ENCODE results near the gene FER. TPM values are rescaled to one million over a fixed set of nuclear protein-coding genes. Genes with fewer than 3 reads are reported as not detected.

Gene FER
- total and polyA plus RNA-seq, 2 of the 8 experiments (the other 6 are each of a cell fraction or from before 2014, with no cell fraction given): 1.3 to 15.8 TPM

GRCh38 chr5:108910627-108911026, 162.9 kb downstream of the FER start:
- Histone ChIP-seq H2BK20ac (ENCODE audit: low read length) (no peak overlapping the region), H3K27me3 (replicated peaks in 1 of 4; ENCODE audit: control insufficient read depth in 3 of 4, extremely low read depth in 1 of 4, insufficient read depth in 3 of 4, low read length in 3 of 4) (no peaks in the 10 kb centered on the region), H3K4ac (replicated peaks; ENCODE audit: insufficient read length, low read depth, low read length) (no peak overlapping the region), H4K8ac (ENCODE audit: extremely low read depth, insufficient read depth, low read length) (no peak overlapping the region), H4K20me1 (replicated peaks in 1 of 2; ENCODE audit: control insufficient read depth in 1 of 2, insufficient read depth in 2 of 2, low read length in 2 of 2) (no peaks in the 10 kb centered on the region), H3K9ac (replicated peaks in 1 of 4; ENCODE audit: extremely low read depth in 1 of 4, low read depth in 3 of 4, low read length in 3 of 4) (no peak overlapping the region), H2BK12ac (ENCODE audit: low read depth, low read length) (no peak overlapping the region), H3K4me1 (replicated peaks in 1 of 4; ENCODE audit: control insufficient read depth in 3 of 4, insufficient read depth in 4 of 4, low read length in 3 of 4) (no peaks in the 10 kb centered on the region), H3K36me3 (ENCODE audit: control insufficient read depth in 2 of 4, insufficient read depth in 4 of 4, low read length in 3 of 4) (no peaks in the 10 kb centered on the region), H3K9me3 (ENCODE audit: insufficient read depth in 2 of 2, low read depth in 1 of 2, low read length in 1 of 2) (no peaks in the 10 kb centered on the region), H3K56ac (replicated peaks; ENCODE audit: insufficient read length, low read depth, low read length) (no peak overlapping the region), H3K79me1 (ENCODE audit: low read depth, low read length) (no peaks in the 10 kb centered on the region), H3K4me3 (ENCODE audit: extremely low read depth in 1 of 4, insufficient read depth in 2 of 4, low read depth in 3 of 4, low read length in 4 of 4) (no peak overlapping the region), H2BK15ac (ENCODE audit: low read length) (no peak overlapping the region), H2BK120ac (replicated peaks; ENCODE audit: low read depth, low read length) (no peak overlapping the region), H3K18ac (ENCODE audit: extremely low read depth, low read length) (no peak overlapping the region), H3K79me2 (ENCODE audit: control insufficient read depth in 1 of 2, insufficient read depth in 2 of 2, low read length in 2 of 2) (no peaks in the 10 kb centered on the region), H2AFZ (ENCODE audit: low read length) (no peak overlapping the region), H3K14ac (ENCODE audit: insufficient read length) (no peak overlapping the region), H2BK5ac (ENCODE audit: low read depth, low read length) (no peak overlapping the region), H3K23me2 (ENCODE audit: low read depth, low read length) (no peaks in the 10 kb centered on the region; the same call in 1 of the 2 replicates), H4K5ac (ENCODE audit: insufficient read length, low read depth, low read length) (no peak overlapping the region), H3K23ac (ENCODE audit: insufficient read length) (no peak overlapping the region), H3K27ac (ENCODE audit: low read depth, low read length) (no peak overlapping the region), H3K4me2 (ENCODE audit: insufficient read depth in 1 of 2, low read depth in 2 of 2, low read length in 2 of 2) (no peak overlapping the region), H2AK5ac (ENCODE audit: low read depth, low read length) (no peak overlapping the region), H4K91ac (replicated peaks; ENCODE audit: insufficient read length, low read length) (no peak overlapping the region)
- no peak for FAIRE-seq
- TF ChIP-seq TAF7 (optimal IDR thresholded peaks at IDR 0.05; ENCODE audit: borderline replicate concordance, low read depth, low read length) (no peak), POU5F1 (IDR thresholded peaks at IDR 0.05; ENCODE audit: low read depth, low read length) (no peak), BACH1 (IDR thresholded peaks at IDR 0.05; ENCODE audit: low read length) (no peak), CEBPB (IDR thresholded peaks at IDR 0.05; ENCODE audit: low read depth, low read length) (no peak), CHD2 (IDR thresholded peaks at IDR 0.05; ENCODE audit: low read length) (no peak), EGR1 (IDR thresholded peaks at IDR 0.05; ENCODE audit: borderline replicate concordance, low read depth, low read length) (no peak)
- WGBS, 2 experiments (ENCODE audit: extremely low coverage in 1 of 2, insufficient coverage in 1 of 2, insufficient read length in 1 of 2, insufficient replicate concordance in 2 of 2, low coverage in 1 of 2, low lambda C conversion rate in 2 of 2, missing lambda C conversion rate in 1 of 2): 98% methylated on average over 3 of the region's 3 CpGs; no CpG with 5 or more reads in 1 of the 2 experiments
- POLR2A ChIA-PET (ENCODE audit: partially characterized antibody): no interaction called here
- CTCF ChIA-PET (ENCODE audit: partially characterized antibody): no interaction called here
- no peak for DNase-seq (ENCODE audit: low read depth in 1 of 2, low spot score in 2 of 2)
